HG02973 (cell line): ENCODE measurements around the gene ZNF133.
"Not testable (repeated sequence)": the region's sequence is repeated elsewhere in the genome, so short reads cannot be mapped to it uniquely, and the experiment has no call there.

Experiments
- ATAC-seq: cut with Tn5 transposase; IDR thresholded peaks from one replicate; pipeline ENCODE4 v1.9.1; 2021; ENCODE audit warnings: moderate library complexity; ENCODE audit not compliant: unreplicated experiment

ZNF133 gene

DNA sequence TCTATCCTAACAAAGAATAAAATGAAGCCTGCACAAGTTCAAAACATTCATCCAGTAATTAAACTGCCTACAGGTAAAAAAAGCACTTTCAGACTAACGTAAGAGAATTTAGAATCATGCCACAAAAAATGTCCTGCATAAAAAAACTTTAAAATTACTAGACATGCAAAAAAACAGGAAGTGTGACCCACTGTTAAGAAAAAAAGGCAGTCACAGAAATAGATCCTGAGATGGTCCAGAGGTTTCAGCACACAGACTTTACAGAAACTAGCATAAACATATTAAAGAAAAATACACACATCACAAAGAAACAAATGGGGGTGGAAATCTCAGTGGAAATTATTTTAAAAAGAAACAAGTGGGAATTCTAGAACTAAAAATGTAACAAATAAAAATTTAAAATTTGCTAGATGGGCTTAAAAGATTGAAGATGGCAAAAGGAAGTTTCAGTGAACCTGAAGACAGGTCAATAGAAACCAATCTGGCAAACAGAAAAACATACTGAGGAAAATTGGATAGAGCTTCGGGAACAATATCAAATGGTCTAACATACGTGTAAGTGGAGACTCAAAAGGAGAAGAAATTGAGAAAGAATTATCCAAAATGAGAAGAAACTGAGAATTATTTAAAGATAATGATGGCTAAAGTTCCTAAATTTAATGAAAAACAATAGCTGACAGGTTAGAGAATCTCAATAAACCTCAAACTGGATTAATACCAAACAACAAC, 3.4 kb upstream of the ZNF133 start:
- ATAC-seq, result no peak

DNA sequence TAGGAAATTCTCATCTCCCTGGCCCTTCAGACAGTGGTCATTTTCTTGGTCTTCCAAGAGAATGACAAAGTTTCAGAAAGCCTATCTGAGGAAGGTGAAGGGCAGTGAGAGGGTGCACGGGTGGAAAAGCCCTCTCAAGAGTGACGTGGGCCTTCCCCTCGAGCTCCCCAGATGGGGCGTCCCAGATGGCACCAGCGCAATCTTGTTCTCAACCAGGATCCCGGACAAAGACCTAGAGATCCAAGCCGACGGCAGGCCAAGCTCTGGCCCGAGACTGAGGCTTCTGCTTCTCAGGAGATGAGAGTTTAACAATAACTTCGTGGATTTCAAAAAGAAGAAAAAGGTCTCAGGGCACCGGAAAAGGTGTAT, 797 bp upstream of the ZNF133 start:
- ATAC-seq, result peak; percentile 2

DNA sequence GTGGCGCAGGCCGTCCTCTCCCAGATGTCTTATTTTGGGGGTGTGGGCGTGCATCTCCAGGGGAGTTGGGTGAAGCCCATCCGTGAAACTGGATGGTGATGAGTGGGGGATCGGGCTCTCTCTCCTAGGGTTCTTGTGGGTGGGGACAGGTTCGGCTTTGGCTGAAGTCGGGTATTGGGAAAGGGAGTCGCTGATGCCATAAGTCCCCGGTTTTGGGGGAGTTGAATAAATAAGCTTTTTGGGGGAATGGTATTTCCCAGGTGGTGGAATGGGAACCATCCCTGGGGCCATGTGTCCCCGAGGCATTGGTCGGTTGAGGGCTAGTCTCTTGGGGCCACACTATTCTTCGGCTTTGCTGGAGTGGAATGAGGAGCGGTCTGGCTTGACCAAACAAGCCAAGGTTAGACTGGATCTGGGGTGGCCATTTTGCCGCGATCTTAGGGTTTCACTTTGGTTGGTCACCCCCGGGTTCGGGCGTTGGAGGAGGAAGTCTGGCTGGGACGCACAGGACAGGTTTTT, 481 bp downstream of the ZNF133 start:
- no peak for ATAC-seq

DNA sequence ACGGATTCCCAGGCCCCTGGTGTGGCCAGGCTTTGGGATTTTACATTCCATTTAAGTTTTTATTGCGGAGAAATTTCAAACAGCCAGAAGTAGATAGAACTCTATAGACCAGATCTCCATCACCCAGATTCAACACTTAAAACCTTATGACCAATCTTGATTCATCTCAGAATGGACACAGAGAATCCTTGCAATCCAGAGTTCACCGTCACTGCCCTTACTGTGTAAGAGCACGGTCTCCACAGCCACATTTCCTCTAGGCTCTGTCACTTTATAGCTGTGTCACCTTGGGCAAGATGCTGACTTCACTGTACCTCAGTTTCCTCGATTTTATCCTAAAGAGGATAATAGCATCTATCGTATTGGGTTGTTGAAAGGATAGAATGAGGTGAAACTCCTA, 979 bp downstream of the ZNF133 start:
- no peak for ATAC-seq

DNA sequence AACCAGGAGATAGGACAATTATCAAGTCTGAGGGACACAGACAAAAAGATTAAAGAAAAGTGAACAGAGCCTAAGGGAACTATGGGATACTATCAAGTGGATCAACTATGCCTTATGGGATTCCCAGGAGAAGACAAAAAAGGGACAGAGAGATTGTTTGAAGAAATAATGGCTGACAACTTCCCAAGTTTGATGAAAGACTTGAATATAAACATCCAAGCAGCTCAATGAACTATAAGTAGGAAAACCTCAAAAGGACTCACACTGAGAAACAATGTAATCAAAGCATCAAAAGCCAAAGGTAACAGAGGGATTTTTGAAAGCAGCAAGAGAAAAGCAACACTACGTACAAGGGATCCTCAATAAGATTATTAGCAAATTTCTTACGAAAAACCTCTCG, 11.0 kb downstream of the ZNF133 start:
- ATAC-seq, result no peak

DNA sequence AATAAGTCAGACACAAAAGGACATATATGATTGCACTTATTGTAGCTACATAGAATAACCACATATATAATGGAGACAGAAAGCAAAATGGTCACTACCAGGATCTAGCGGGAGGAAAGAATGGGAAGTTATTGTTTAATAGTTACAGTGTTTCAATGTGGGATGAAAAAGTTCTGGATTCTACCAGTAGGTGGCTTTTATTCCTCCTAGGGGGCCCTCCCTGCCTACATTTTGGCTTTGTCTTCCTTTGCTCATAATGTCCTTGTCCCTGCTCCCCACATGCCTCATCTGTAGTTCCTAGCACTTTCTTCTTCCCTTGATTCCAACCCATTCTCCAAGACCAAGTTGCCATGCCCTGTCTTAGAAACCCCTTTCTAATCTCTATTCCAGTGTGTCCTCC, 16.3 kb downstream of the ZNF133 start:
- no peak for ATAC-seq

DNA sequence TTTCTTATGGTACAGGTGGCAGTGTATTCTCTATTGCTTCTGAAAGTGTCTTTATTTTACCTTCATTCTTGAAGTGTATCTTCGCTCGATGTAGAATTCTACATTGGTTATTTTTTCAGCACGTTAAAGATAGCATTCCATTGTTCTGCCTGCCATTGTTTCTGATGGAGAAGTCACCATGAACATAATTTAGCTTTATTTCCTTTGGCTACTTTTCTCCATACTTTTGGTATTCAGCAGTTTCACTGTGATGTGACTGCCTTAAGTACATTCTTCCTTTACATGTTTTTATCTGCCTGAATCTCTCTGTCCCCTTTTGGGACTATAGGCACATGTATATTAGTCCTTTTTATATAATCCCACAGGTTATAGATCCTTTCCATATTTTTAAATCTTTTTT, 19.0 kb downstream of the ZNF133 start:
- no peak for ATAC-seq

DNA sequence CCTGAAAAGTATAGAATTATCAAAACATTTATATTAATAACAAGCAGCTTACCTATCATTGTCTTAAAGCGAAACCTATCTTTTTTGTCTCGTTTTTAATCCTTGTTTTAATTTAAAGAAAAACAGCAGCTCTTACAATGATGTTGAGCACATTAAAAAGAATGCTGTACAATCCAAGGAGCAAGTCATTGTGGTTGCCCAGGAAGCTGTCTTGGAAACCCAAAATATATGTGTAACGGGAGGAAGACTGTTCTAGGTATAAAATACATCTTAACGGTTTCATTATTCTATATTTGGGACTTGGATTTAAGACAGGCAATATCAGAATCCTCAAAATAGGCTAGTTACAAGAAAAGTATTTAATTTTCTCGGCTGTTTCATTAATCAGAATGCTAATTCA, 21.7 kb downstream of the ZNF133 start:
- ATAC-seq, result no peak

DNA sequence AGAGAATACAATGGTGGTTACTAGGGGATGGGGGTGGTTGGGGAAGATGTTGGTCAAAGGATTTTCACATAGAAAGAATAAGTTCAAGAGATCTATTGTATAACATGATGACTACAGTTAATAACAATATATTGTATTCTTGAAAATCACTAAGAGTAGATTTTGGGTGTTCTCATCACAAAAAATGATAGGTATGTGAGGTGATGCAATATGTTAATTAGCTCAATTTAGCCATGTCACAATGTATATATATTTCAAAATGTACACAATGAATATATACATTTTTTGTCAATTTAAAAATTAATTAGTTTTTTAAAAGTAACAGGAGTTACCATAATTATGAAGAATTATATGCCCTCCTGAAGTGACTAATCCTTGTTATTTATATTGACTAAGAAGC, 22.3 kb downstream of the ZNF133 start:
- no peak for ATAC-seq

DNA sequence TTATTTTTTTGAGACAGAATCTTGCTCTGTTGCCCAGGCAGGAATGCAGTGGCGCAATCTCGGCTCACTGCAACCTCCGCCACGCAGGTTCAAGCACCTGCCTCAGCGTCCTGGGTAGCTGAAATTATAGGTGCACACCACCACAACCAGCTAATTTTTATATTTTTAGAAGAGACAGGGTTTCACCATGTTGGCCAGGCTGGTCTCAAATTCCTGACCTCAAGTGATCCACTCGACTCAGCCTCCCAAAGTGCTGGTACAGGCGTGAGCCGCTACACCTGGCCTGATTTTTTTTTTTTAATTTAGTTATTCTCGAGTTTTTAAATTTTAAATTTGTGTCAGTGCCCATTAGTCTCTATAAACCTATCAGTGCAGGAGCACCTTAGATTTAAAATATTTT, 24.4 kb downstream of the ZNF133 start:
- no peak for ATAC-seq

DNA sequence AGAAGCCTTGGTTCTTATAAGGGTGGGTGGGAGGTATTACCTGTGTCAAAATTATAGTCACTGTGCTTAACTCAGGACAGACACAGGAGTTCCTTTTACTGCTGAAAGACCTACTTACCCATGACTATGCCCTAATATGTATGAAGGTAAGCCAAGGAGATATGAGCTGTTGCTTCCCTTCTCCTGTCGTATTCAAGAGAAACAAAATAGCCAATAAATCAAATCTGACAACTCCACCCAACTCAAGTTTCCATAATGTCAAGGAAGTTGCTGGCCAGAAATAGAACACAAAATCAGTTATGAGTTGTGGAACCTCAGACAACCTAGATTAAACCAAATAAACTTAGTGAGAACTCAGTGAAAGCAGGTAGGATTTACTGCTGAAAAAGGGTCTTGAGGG, 25.1 kb downstream of the ZNF133 start:
- no peak for ATAC-seq

DNA sequence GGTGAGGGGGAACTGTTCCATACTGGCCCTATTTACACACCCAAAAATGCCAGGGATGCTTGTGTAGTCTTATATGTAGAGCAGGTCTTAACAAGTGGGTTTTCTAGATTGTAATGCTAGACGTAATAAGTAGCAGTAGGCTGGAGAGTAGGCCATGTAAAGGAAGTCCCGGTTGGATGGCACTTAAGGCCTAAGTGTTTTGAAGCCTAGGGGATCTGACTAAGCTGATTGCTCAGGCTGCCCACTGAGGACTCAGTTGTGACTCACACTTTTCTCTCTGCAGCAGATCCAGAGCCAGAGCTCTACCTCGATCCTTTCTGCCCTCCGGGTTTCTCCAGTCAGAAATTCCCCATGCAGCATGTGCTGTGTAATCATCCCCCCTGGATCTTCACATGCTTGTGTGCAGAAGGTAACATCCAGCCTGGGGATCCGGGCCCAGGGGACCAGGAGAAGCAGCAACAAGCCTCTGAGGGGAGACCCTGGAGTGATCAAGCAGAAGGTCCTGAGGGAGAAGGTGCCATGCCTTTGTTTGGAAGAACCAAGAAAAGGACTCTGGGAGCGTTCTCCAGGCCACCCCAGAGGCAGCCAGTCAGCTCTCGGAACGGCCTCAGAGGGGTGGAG, 26.6 kb downstream of the ZNF133 start:
- no peak for ATAC-seq

DNA sequence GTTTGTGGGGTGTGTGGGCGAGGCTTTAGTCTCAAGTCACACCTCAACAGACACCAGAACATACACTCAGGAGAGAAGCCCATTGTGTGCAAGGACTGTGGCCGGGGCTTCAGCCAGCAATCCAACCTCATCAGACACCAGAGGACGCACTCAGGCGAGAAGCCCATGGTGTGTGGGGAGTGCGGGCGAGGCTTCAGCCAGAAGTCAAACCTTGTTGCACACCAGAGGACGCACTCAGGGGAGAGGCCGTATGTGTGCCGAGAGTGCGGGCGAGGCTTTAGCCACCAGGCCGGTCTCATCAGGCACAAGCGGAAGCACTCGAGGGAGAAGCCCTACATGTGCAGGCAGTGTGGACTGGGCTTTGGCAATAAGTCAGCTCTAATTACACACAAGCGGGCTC, 27.8 kb downstream of the ZNF133 start:
- no peak for ATAC-seq

DNA sequence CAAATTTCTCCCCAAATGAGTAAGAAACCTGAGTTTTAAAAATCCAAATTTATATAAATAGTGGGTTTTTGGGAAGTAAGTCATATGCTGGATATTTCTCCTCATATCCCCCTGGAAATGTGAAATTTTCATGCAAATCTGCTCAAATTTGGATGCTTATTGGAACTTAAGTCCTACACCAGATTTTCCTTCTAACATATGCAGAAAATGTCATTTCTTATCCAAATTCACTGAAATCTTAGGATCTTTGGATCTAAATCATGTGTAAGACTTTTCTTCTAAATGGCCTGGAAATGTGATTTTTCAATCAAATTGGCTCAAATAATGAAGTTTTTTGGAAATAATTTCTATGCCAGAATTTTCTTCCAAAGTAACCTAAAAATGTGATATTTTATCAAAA, 33.0 kb downstream of the ZNF133 start:
- no peak for ATAC-seq

DNA sequence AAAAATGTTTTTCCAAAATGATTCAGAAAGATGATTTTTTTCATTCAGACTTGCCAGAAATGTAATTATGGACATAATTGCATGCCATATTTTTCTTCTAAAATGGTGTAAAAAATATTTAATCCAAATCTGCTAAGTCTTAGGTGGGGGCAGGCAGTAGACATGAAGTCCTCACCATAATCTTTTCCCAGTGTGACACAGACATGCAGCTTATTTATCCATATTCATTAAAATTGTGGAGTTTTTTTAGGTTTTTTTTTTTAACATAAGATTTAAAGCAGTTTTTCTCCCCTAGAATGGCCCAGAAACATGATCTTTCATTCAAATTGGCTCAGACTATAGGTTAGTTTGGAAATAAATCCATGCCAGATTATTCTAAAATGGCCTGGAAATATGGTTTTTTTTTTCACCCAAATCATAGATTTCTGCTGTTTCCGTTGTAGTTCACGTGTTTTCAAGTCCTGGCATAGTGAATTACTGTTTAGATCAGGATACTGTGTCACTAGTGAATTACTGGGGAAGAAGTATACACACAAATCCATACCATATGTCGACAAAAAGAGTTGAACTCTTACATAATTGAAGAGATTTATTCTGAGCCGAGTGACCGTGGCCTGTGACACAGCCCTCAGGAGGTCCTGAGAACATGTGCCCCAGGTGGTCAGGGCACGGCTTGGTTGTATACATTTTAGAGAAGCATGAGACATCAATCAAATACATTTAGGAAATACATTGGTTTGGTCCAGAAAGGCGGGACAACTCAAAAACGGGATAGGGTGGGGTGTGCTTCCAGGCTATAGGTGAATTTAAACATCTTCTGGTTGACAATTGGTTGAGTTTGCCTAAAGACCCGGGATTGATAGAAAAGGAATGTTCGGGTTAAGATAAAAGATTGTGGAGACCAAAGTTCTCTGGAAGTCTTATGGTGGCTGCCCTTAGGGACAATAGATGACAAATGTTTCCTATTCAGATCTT, 33.9 kb downstream of the ZNF133 start:
- no peak for ATAC-seq

DNA sequence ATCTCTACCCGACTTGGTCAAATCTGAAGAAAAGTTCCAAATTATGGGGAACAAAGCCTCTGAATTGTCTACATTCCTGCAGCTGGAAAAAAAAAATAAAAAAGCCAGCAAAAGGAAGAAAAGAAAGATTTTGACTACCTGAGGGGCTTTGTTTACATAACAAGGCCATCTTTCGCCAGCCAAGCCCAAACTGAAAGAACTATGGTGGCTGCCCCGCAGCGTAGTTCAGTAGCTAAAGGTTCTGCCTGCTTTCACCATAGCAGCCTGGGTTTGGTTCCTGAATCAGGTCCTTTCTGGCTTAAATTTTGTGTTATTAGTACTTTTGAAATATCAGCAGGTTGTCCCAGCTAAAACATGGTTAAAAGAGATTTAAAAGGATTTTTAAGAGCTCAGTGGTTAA, 35.4 kb downstream of the ZNF133 start:
- no peak for ATAC-seq

DNA sequence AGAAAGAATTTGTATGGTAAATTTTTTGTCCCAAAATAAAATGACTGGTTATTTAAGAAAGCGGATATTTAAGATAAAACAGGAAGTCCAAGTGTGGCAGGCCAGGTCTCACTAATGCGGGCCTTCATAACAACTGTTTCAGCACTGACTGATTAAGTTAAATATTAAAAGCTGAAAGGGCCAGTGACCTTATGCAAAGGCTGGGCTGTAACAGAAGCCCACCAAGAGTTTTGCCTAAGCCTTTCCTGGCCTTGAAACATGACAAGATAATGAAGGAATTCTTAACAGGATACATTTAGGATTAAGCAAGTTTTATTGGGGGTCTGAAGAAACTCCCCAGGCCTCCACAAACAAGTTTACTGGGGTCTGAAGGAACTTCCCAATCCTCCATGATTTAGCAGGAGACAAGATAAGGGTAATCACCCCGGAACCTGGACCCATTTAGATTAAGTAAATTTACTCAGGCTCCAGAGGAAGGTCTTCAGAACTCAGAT, 36.3 kb downstream of the ZNF133 start:
- ATAC-seq, result no peak

DNA sequence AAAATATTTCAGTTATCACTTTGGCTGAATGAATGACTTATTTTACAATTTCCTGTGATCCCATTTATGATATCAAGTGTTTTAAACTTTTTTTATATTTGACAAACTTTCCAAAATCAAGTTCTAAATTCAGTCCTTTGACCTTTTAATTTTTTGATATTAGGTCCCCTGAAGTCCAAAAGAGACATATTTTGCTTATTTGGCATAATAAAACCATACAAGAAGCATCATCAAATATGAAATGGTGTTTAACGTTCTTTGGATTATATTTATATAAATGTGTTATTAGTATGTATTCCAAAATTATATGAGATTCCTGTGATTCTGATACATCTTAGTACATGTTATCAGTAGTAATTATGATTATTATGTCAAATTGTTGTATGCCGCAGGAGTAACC, 38.7 kb downstream of the ZNF133 start:
- ATAC-seq, result no peak

DNA sequence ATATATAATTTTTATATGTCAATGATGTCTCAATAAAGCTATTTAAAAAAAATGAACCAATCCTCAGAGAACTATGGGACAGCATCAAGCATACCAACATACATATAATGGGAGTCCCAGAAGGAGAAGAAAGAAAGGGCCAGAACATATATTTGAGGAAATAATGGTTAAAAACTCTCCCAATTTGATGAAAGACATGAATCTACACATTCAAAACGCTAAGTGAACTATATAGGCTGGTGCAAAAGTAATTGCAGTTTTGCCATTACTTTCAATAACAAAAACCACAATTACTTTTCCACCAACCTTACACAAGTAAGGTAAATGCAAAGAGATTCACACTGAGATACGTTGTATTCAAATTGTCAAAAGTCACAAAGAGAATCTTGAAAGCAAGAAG, 43.4 kb downstream of the ZNF133 start:
- no peak for ATAC-seq

DNA sequence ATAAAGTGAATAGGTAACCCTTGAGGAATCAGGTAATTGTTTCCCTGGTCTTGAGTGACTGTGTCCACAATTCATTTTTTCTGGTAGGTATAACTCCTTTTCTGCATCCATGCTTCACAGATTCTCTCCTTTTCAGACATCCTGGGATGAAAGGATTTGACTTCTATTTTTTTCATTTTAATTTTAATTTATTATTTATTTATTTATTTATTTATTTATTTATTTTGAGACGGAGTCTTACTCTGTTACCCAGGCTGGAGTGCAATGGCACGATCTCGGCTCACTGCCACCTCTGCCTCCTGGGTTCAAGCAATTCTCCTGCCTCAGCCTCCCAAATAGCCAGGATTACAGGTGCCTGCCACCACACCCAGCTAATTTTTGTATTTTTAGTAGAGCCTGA, 61.4 kb downstream of the ZNF133 start:
- not testable (repeated sequence) for ATAC-seq

DNA sequence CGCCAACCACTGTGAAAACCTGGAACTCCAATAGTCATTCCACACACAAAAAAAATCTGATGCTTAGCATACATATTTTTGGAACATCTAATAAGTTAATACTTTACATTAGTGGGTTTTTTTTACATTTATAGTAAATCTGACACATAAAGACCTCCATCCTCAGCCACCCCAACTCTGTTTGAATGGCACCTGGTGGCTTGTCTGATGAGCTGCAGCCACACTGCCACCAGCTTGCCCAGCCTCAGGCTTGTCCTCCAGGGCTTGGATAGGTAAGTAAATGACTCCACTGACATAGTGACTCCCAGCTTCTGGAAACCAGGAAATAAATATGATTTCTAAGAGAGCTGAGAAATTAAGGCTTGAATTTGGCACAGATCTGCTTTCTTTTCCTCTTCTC, 71.5 kb downstream of the ZNF133 start:
- ATAC-seq, result no peak
